Neural cell (in vitro differentiated cells): ENCODE measurements around the gene RGS12. TPM values are rescaled to one million over a fixed set of nuclear protein-coding genes. Genes with fewer than 3 reads are reported as not detected.

Experiments
- H2AFZ ChIP-seq: fragments of 200-600, 300-800 bp; sonication (generic), shearing (Covaris generic); 2 replicates; pipeline ENCODE4 v1.6.0; 2014; ENCODE audit warnings: low read depth, mild to moderate bottlenecking, antibody characterized with exemption, low read length, moderate library complexity
- H3F3A ChIP-seq: fragments of 200-600 bp; shearing (Covaris generic); 2 replicates; pipeline ENCODE4 v1.6.1; 2016; ENCODE audit warnings: mild to moderate bottlenecking, moderate library complexity, mixed read lengths, antibody characterized with exemption, low read length; ENCODE audit not compliant: insufficient read depth, poor library complexity, severe bottlenecking
- H3K27ac ChIP-seq: fragments of 200-600, 300-800 bp; sonication (generic), shearing (Covaris generic); 2 replicates; pipeline ENCODE4 v1.5.1; 2014; ENCODE audit warnings: mild to moderate bottlenecking, low read length, moderate library complexity
- H3K27me3 ChIP-seq: fragments of 300-800, 200-600 bp; sonication (generic), shearing (Covaris generic); 2 replicates; pipeline ENCODE4 v1.6.0; 2014; ENCODE audit warnings: mild to moderate bottlenecking, low read depth, low read length, moderate library complexity; ENCODE audit not compliant: insufficient read depth
- H3K36me3 ChIP-seq: fragments of 300-800, 200-600 bp; sonication (generic), shearing (Covaris generic); 2 replicates; pipeline ENCODE4 v1.5.1; 2014; ENCODE audit warnings: mild to moderate bottlenecking, antibody characterized with exemption, low read length, moderate library complexity; ENCODE audit not compliant: insufficient read depth
- H3K4me2 ChIP-seq: fragments of 300-800, 200-600 bp; sonication (generic), shearing (Covaris generic); 2 replicates; pipeline ENCODE4 v1.6.0; 2014; ENCODE audit warnings: mild to moderate bottlenecking, low read length
- H3K4me3 ChIP-seq: fragments of 300-800, 200-600 bp; sonication (generic), shearing (Covaris generic); 2 replicates; pipeline ENCODE4 v1.5.1; 2014; ENCODE audit warnings: mild to moderate bottlenecking, low read length, moderate library complexity
- H3K79me2 ChIP-seq: fragments of 200-600 bp; shearing (Covaris generic); replicated peaks from 2 replicates; pipeline ENCODE4 v1.6.0; 2014; ENCODE audit warnings: mild to moderate bottlenecking, low read length, moderate library complexity; ENCODE audit not compliant: insufficient read depth
- H3K9ac ChIP-seq: fragments of 300-800, 200-600 bp; sonication (generic), shearing (Covaris generic); 2 replicates; pipeline ENCODE4 v1.6.1; 2016; ENCODE audit warnings: mild to moderate bottlenecking, low read length, mixed read lengths
- H3K9me2 ChIP-seq: fragments of 200-600 bp; shearing (Covaris generic); 2 replicates; pipeline ENCODE4 v1.6.1; 2016; ENCODE audit warnings: mild to moderate bottlenecking, low read length, mixed read lengths; ENCODE audit not compliant: insufficient read depth
- H3K9me3 ChIP-seq: fragments of 200-600, 300-800 bp; sonication (generic), shearing (Covaris generic); 2 replicates; pipeline ENCODE4 v1.6.1; 2016; ENCODE audit warnings: mild to moderate bottlenecking, mixed run types, low read length, moderate library complexity, mixed read lengths
- H4K20me1 ChIP-seq: fragments of 200-600 bp; shearing (Covaris generic); 2 replicates; pipeline ENCODE4 v1.6.1; 2016; ENCODE audit warnings: mild to moderate bottlenecking, mixed run types; ENCODE audit not compliant: insufficient read depth
- EP300 ChIP-seq: fragments of 450-650 bp; conservative IDR thresholded peaks from 2 replicates; pipeline ENCODE4 v1.6.1; 2014; ENCODE audit warnings: antibody characterized with exemption, mild to moderate bottlenecking, moderate library complexity; ENCODE audit not compliant: poor library complexity, severe bottlenecking
- EZH2 ChIP-seq: fragments of 200-600, 300-800 bp; shearing (Covaris generic), sonication (generic); IDR thresholded peaks from 2 replicates; pipeline ENCODE4 v1.6.1; 2014; ENCODE audit warnings: antibody characterized with exemption, low read length, borderline replicate concordance, mild to moderate bottlenecking; ENCODE audit not compliant: insufficient read depth, poor library complexity, severe bottlenecking
- MXI1 ChIP-seq: fragments of 450-650 bp; conservative IDR thresholded peaks from 2 replicates; pipeline ENCODE4 v1.6.1; 2014; ENCODE audit warnings: antibody characterized with exemption, mild to moderate bottlenecking; ENCODE audit not compliant: poor library complexity, severe bottlenecking
- POLR2AphosphoS5 ChIP-seq: IDR thresholded peaks from 2 replicates; pipeline ENCODE4 v1.6.1; 2012
- RAD21 ChIP-seq: fragments of 450-650 bp; conservative IDR thresholded peaks from 2 replicates; pipeline ENCODE4 v1.6.1; 2014; ENCODE audit warnings: antibody characterized with exemption, mild to moderate bottlenecking, moderate library complexity
- SMC3 ChIP-seq: fragments of 450-650 bp; conservative IDR thresholded peaks from 2 replicates; pipeline ENCODE4 v1.6.1; 2014; ENCODE audit warnings: antibody characterized with exemption, mild to moderate bottlenecking, moderate library complexity; ENCODE audit not compliant: poor library complexity
- TAF1 ChIP-seq: IDR thresholded peaks from 2 replicates; pipeline ENCODE4 v1.6.1; 2012; ENCODE audit warnings: low read depth
- polyA plus RNA-seq: library from polyadenylated mRNA; depleted of rRNA; stranded (reverse); fragments of >200 nt; gene quantifications from 2 replicates; pipeline ENCODE4 v1.2.3, GENCODE V29; 2014
- TF ChIP-seq, protein P1 (sequence below): IDR thresholded peaks from 2 replicates; pipeline ENCODE4 v1.6.1; 2012; ENCODE audit warnings: borderline replicate concordance
- TF ChIP-seq, protein P2 (sequence below): fragments of 450-650 bp; IDR thresholded peaks from 2 replicates; pipeline ENCODE4 v1.5.1; 2014; ENCODE audit warnings: antibody characterized with exemption, mild to moderate bottlenecking, moderate library complexity; ENCODE audit not compliant: poor library complexity, severe bottlenecking

Gene RGS12
- polyA plus RNA-seq, 1 donor from 2014 or later = 66.4 TPM

DNA sequence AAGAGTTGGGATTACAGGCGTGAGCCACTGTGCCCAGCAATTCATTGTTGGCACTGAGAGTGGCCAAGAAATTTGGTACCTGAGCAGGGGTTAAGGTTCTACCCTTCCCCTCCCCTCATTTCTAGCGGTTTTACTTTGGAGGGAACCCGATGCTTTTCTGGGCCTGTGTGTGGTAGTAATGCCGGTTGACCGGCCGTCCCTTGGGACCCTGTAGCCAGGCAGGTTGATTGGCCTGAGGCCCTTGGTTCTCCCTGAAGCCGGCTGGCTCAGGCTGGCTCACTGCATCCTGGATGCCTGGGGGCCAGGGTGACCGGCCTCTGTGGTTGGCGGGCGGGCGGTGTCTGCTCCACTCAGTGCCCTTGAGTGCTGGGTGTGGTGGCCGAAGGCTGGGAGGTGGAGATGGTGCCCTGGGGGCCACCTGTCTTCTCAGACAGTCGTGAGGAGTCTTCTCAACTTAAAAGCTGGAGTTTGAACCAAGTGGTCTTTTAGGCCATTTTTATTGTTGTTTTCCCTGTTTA, 45.6 kb downstream of the RGS12 start:
- no peaks in the 10 kb centered on the region for H3K9me3 ChIP-seq
- H3K4me2 ChIP-seq = no peak overlapping the region
- no peaks in the 10 kb centered on the region for H3K27me3 ChIP-seq
- no peak overlapping the region for H3K27ac ChIP-seq
- no peaks in the 10 kb centered on the region for H3K9me2 ChIP-seq
- TF ChIP-seq, protein P1, sequence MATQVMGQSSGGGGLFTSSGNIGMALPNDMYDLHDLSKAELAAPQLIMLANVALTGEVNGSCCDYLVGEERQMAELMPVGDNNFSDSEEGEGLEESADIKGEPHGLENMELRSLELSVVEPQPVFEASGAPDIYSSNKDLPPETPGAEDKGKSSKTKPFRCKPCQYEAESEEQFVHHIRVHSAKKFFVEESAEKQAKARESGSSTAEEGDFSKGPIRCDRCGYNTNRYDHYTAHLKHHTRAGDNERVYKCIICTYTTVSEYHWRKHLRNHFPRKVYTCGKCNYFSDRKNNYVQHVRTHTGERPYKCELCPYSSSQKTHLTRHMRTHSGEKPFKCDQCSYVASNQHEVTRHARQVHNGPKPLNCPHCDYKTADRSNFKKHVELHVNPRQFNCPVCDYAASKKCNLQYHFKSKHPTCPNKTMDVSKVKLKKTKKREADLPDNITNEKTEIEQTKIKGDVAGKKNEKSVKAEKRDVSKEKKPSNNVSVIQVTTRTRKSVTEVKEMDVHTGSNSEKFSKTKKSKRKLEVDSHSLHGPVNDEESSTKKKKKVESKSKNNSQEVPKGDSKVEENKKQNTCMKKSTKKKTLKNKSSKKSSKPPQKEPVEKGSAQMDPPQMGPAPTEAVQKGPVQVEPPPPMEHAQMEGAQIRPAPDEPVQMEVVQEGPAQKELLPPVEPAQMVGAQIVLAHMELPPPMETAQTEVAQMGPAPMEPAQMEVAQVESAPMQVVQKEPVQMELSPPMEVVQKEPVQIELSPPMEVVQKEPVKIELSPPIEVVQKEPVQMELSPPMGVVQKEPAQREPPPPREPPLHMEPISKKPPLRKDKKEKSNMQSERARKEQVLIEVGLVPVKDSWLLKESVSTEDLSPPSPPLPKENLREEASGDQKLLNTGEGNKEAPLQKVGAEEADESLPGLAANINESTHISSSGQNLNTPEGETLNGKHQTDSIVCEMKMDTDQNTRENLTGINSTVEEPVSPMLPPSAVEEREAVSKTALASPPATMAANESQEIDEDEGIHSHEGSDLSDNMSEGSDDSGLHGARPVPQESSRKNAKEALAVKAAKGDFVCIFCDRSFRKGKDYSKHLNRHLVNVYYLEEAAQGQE = no peak
- TF ChIP-seq EZH2 (no peak), SMC3 (no peak), EP300 (no peak), MXI1 (no peak)
- TF ChIP-seq, protein P2, sequence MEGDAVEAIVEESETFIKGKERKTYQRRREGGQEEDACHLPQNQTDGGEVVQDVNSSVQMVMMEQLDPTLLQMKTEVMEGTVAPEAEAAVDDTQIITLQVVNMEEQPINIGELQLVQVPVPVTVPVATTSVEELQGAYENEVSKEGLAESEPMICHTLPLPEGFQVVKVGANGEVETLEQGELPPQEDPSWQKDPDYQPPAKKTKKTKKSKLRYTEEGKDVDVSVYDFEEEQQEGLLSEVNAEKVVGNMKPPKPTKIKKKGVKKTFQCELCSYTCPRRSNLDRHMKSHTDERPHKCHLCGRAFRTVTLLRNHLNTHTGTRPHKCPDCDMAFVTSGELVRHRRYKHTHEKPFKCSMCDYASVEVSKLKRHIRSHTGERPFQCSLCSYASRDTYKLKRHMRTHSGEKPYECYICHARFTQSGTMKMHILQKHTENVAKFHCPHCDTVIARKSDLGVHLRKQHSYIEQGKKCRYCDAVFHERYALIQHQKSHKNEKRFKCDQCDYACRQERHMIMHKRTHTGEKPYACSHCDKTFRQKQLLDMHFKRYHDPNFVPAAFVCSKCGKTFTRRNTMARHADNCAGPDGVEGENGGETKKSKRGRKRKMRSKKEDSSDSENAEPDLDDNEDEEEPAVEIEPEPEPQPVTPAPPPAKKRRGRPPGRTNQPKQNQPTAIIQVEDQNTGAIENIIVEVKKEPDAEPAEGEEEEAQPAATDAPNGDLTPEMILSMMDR = no peak
- H3F3A ChIP-seq = no peaks in the 10 kb centered on the region
- H2AFZ ChIP-seq = no peak overlapping the region
- H4K20me1 ChIP-seq = no peaks in the 10 kb centered on the region
- H3K4me3 ChIP-seq = no peak overlapping the region
- H3K9ac ChIP-seq = no peak overlapping the region
- H3K36me3 ChIP-seq = no peaks in the 10 kb centered on the region
- peaks cover 32% of the 10 kb centered on the region for H3K79me2 ChIP-seq

DNA sequence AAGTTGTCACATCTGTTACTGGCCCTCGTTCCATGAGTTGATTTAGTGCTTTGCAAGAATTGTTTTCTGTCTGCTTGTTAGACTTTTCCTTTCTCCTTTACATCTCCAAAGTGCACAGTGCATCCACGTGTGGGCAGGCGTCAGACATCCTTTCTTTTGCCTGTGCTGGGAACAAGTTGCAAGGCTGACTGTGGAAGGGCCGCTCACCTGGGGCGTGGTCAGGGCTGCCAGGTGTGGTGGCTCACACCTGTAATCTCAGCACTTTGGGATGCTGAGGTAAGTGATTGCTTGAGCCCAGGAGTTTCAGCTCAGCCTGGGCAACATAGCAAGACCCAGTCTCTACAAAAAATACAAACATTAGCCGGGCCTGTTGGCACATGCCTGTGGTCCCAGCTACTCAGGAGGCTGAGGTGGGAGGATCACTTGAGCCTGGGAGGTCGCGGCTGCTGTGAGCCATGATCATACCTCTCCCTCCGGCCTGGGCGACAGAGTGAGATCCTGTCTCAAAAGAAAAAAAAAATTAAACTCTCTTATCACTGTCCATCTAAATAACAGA, 46.2 kb downstream of the RGS12 start:
- H3K4me3 ChIP-seq = no peak overlapping the region
- H2AFZ ChIP-seq = no peak overlapping the region
- no peaks in the 10 kb centered on the region for H3K27me3 ChIP-seq
- no peaks in the 10 kb centered on the region for H3K36me3 ChIP-seq
- no peak overlapping the region for H3K27ac ChIP-seq
- no peaks in the 10 kb centered on the region for H4K20me1 ChIP-seq
- no peaks in the 10 kb centered on the region for H3K9me2 ChIP-seq
- H3K9ac ChIP-seq = no peak overlapping the region
- peaks cover 26% of the 10 kb centered on the region for H3K79me2 ChIP-seq
- H3F3A ChIP-seq = no peaks in the 10 kb centered on the region
- H3K4me2 ChIP-seq = no peak overlapping the region
- no peaks in the 10 kb centered on the region for H3K9me3 ChIP-seq
- TF ChIP-seq, protein P2 = no peak
- TF ChIP-seq POLR2AphosphoS5 (no peak), SMC3 (no peak), EZH2 (no peak), TAF1 (no peak), MXI1 (no peak), EP300 (no peak), RAD21 (no peak)
- TF ChIP-seq, protein P1 = no peak
